GM12878 (cell line): ENCODE measurements around the gene PDIA3. TPM values are rescaled to one million over a fixed set of nuclear protein-coding genes. Genes with fewer than 3 reads are reported as not detected.

Experiments used
- CBFB ChIP-seq: IDR thresholded peaks from 2 replicates; pipeline ENCODE4 v1.6.1; 2016; ENCODE audit warnings: antibody characterized with exemption, low read depth
- CHD1 ChIP-seq: IDR thresholded peaks from 2 replicates; pipeline ENCODE4 v1.6.1; 2012; ENCODE audit warnings: low read depth, low read length, improper control_type of control experiment
- CHD2 ChIP-seq: IDR thresholded peaks from 2 replicates; pipeline ENCODE4 v1.6.1; 2011; ENCODE audit warnings: low read depth, low read length, improper control_type of control experiment, borderline replicate concordance
- EED ChIP-seq: sonication (generic); IDR thresholded peaks from 2 replicates; pipeline ENCODE4 v1.6.1; 2016; ENCODE audit warnings: antibody characterized with exemption, low read depth
- HDAC6 ChIP-seq: fragments of 200-600 bp; sonication (generic); IDR thresholded peaks from one replicate; pipeline ENCODE4 v1.8.0; 2017; ENCODE audit warnings: antibody characterized with exemption; ENCODE audit not compliant: unreplicated experiment
- IKZF2 ChIP-seq, 2 experiments: fragments of 450-650 bp; IDR thresholded peaks; 2 replicates each; pipeline ENCODE4 v1.6.1; 2017; ENCODE audit warnings: mild to moderate bottlenecking in 2 of 2, moderate library complexity in 2 of 2
- JUND ChIP-seq: IDR thresholded peaks from 2 replicates; pipeline ENCODE4 v1.6.1; 2012; ENCODE audit warnings: low read depth, mild to moderate bottlenecking, low read length, improper control_type of control experiment, moderate library complexity
- KLF5 ChIP-seq: fragments of 450-650 bp; IDR thresholded peaks from 2 replicates; pipeline ENCODE4 v1.6.1; 2014; ENCODE audit warnings: mild to moderate bottlenecking; ENCODE audit not compliant: partially characterized antibody
- MEF2A ChIP-seq: IDR thresholded peaks from 2 replicates; pipeline ENCODE4 v1.6.1; 2011; ENCODE audit warnings: low read depth, mild to moderate bottlenecking, low read length, moderate library complexity; ENCODE audit not compliant: insufficient read depth
- MYC ChIP-seq: IDR thresholded peaks from 2 replicates; pipeline ENCODE4 v1.6.1; 2011; ENCODE audit warnings: mild to moderate bottlenecking, low read length, moderate library complexity, inconsistent platforms; ENCODE audit not compliant: insufficient read depth, insufficient replicate concordance, insufficient read length, severe bottlenecking
- POLR2AphosphoS2 ChIP-seq: IDR thresholded peaks from 2 replicates; pipeline ENCODE4 v1.6.1; 2011; ENCODE audit warnings: low read depth, mild to moderate bottlenecking, low read length, improper control_type of control experiment, moderate library complexity
- RELA ChIP-seq: fragments of 450-650 bp; IDR thresholded peaks from 2 replicates; pipeline ENCODE4 v1.8.0; 2014; ENCODE audit warnings: borderline replicate concordance; ENCODE audit not compliant: partially characterized antibody
- RFX5 ChIP-seq: IDR thresholded peaks from 2 replicates; pipeline ENCODE4 v1.6.1; 2011; ENCODE audit warnings: low read depth, low read length, improper control_type of control experiment
- RUNX3 ChIP-seq: IDR thresholded peaks from 2 replicates; pipeline ENCODE4 v1.6.1; 2012; ENCODE audit warnings: low read length, inconsistent platforms
- SMAD1 ChIP-seq: fragments of 450-650 bp; IDR thresholded peaks from 2 replicates; pipeline ENCODE4 v1.6.1; 2018; ENCODE audit warnings: mild to moderate bottlenecking, low read depth; ENCODE audit not compliant: partially characterized antibody
- SRF ChIP-seq, 2 experiments: IDR thresholded peaks; 2 replicates each; pipeline ENCODE4 v1.6.1; 2011; ENCODE audit warnings: low read depth in 2 of 2, low read length in 2 of 2, mild to moderate bottlenecking in 1 of 2, moderate library complexity in 1 of 2
- polyA plus RNA-seq, 11 experiments: library from polyadenylated mRNA; depleted of rRNA in 4 of 11; unstranded in 6 of 11; stranded (reverse) in 5 of 11; fragments of >200 nt; fragmentation: Nextera tagmentation in 4 of 11; fragmentation: Illumina TruSeq in 1 of 11; extraction: Ambion mirVana in 4 of 11; extraction: Trizol in 1 of 11; gene quantifications; 1 replicate in 1 of 11; 2 replicates in 10 of 11; pipeline versions ENCODE4 v1.2.1 to v1.2.3, GENCODE V29; 2011 to 2016; ENCODE audit warnings: inconsistent platforms in 2 of 11, missing spikeins in 2 of 11, low read depth in 1 of 11
- total RNA-seq, 4 experiments: library from RNA; depleted of rRNA in 3 of 4; stranded (reverse); fragments of >200 nt in 3 of 4; fragmentation: Illumina TruSeq in 1 of 4; extraction: Trizol in 1 of 4; gene quantifications; 2 replicates each; pipeline versions ENCODE4 v1.2.1 to v1.2.3, GENCODE V29; 2013 to 2021
- TF ChIP-seq, protein P1 (sequence below): fragments of 450-650 bp; IDR thresholded peaks from 2 replicates; pipeline ENCODE4 v1.6.1; 2017; ENCODE audit warnings: borderline replicate concordance
- TF ChIP-seq, protein P2 (sequence below): fragments of 450-650 bp; IDR thresholded peaks from 2 replicates; pipeline ENCODE4 v1.6.1; 2017; ENCODE audit warnings: low read depth, mild to moderate bottlenecking, moderate library complexity
- TF ChIP-seq, protein P3 (sequence below): IDR thresholded peaks from 2 replicates; pipeline ENCODE4 v1.6.1; 2011; ENCODE audit warnings: low read depth, low read length, improper control_type of control experiment, borderline replicate concordance
- TF ChIP-seq, protein P4 (sequence below): fragments of 450-650 bp; IDR thresholded peaks from 2 replicates; pipeline ENCODE4 v1.6.1; 2016; ENCODE audit warnings: mild to moderate bottlenecking, moderate library complexity, borderline replicate concordance

The PDIA3 gene
- total and polyA plus RNA-seq, 10 of the 15 experiments (the other 5 are each of a cell fraction or from before 2014, with no cell fraction given), result 18.2 to 716 (median 181) TPM

DNA sequence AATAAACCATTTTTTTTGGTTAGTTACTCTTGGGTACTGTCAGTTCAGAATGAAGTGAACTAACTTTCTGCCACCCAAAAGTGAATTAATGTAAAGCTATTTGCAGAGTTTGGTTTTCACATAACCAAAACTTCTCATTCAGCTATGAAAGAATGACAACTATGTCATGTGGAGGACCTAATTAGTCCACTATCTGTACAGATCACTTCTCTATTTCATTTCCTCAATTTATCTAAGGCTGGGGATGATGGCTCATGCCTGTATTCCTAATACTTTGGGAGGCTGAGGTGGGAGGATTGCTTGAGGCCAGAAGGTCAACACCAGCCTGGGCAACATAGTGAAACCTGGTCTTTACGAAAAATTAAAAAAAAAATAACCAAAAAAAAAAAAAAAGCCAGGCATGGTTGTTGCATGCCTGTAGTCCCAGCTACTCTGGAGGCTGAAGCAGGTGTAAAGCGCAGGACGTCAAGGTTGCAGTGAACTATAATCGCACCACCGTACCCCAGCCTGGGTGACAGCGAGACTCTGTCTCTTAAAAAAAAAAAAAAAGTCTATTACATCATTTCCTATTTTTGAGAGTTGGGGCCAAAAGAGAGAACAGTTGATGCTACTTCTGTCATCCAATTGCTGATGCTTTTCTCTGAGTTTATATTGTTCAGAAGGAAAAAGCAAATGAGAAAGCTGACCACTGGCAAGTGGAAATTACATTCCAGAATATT is 62.9 kb downstream of the PDIA3 start (continued):
- TF ChIP-seq SRF (IDR thresholded peaks at IDR 0.05; ENCODE audit: low read depth in 2 of 2, low read length in 2 of 2) (no peak), JUND (no peak), IKZF2 (IDR thresholded peaks at IDR 0.05) (peak; percentile 96 to 98), MYC (no peak), CHD1 (no peak), EED (peak; percentile 67; the same call in 1 of the 2 replicates), RUNX3 (peak; percentile 68), RFX5 (no peak), CHD2 (peak; percentile 60; the same call in 1 of the 2 replicates), SMAD1 (peak; percentile 28), HDAC6 (no peak), RELA (no peak), CBFB (0 out of 2 replicates have a peak, but pooled peaks have one; percentile 19), POLR2AphosphoS2 (no peak), KLF5 (no peak), MEF2A (peak; percentile 58)
- TF ChIP-seq, protein P1, sequence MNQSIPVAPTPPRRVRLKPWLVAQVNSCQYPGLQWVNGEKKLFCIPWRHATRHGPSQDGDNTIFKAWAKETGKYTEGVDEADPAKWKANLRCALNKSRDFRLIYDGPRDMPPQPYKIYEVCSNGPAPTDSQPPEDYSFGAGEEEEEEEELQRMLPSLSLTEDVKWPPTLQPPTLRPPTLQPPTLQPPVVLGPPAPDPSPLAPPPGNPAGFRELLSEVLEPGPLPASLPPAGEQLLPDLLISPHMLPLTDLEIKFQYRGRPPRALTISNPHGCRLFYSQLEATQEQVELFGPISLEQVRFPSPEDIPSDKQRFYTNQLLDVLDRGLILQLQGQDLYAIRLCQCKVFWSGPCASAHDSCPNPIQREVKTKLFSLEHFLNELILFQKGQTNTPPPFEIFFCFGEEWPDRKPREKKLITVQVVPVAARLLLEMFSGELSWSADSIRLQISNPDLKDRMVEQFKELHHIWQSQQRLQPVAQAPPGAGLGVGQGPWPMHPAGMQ, result no peak
- TF ChIP-seq, protein P2, sequence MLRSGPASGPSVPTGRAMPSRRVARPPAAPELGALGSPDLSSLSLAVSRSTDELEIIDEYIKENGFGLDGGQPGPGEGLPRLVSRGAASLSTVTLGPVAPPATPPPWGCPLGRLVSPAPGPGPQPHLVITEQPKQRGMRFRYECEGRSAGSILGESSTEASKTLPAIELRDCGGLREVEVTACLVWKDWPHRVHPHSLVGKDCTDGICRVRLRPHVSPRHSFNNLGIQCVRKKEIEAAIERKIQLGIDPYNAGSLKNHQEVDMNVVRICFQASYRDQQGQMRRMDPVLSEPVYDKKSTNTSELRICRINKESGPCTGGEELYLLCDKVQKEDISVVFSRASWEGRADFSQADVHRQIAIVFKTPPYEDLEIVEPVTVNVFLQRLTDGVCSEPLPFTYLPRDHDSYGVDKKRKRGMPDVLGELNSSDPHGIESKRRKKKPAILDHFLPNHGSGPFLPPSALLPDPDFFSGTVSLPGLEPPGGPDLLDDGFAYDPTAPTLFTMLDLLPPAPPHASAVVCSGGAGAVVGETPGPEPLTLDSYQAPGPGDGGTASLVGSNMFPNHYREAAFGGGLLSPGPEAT, result peak; percentile 94
- TF ChIP-seq, protein P3, sequence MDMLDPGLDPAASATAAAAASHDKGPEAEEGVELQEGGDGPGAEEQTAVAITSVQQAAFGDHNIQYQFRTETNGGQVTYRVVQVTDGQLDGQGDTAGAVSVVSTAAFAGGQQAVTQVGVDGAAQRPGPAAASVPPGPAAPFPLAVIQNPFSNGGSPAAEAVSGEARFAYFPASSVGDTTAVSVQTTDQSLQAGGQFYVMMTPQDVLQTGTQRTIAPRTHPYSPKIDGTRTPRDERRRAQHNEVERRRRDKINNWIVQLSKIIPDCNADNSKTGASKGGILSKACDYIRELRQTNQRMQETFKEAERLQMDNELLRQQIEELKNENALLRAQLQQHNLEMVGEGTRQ, result peak; percentile 33; the same call in 1 of the 2 replicates
- TF ChIP-seq, protein P4, sequence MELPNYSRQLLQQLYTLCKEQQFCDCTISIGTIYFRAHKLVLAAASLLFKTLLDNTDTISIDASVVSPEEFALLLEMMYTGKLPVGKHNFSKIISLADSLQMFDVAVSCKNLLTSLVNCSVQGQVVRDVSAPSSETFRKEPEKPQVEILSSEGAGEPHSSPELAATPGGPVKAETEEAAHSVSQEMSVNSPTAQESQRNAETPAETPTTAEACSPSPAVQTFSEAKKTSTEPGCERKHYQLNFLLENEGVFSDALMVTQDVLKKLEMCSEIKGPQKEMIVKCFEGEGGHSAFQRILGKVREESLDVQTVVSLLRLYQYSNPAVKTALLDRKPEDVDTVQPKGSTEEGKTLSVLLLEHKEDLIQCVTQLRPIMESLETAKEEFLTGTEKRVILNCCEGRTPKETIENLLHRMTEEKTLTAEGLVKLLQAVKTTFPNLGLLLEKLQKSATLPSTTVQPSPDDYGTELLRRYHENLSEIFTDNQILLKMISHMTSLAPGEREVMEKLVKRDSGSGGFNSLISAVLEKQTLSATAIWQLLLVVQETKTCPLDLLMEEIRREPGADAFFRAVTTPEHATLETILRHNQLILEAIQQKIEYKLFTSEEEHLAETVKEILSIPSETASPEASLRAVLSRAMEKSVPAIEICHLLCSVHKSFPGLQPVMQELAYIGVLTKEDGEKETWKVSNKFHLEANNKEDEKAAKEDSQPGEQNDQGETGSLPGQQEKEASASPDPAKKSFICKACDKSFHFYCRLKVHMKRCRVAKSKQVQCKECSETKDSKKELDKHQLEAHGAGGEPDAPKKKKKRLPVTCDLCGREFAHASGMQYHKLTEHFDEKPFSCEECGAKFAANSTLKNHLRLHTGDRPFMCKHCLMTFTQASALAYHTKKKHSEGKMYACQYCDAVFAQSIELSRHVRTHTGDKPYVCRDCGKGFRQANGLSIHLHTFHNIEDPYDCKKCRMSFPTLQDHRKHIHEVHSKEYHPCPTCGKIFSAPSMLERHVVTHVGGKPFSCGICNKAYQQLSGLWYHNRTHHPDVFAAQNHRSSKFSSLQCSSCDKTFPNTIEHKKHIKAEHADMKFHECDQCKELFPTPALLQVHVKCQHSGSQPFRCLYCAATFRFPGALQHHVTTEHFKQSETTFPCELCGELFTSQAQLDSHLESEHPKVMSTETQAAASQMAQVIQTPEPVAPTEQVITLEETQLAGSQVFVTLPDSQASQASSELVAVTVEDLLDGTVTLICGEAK, result no peak
